Mucosa of rectum (tissue), 2 donors: Measurements from ENCODE around the gene NPL.

Experiments used
- H3K27ac ChIP-seq, 2 donors: one replicate each; pipeline ENCODE4 v1.7.0; 2013; ENCODE audit warnings: inconsistent platforms in 2 of 2, low read depth in 2 of 2, low read length in 2 of 2
- H3K27me3 ChIP-seq, 2 donors: one replicate each; pipeline ENCODE4 v1.7.0; 2013; ENCODE audit warnings: low read length in 2 of 2; ENCODE audit not compliant: control insufficient read depth in 2 of 2, insufficient read depth in 2 of 2
- H3K36me3 ChIP-seq, 2 donors: one replicate each; pipeline ENCODE4 v1.7.0; 2013; ENCODE audit warnings: low read length in 2 of 2; ENCODE audit not compliant: control insufficient read depth in 2 of 2, insufficient read depth in 2 of 2
- H3K4me1 ChIP-seq, 2 donors: one replicate each; pipeline ENCODE4 v1.7.0; 2013; ENCODE audit warnings: low read length in 2 of 2, mild to moderate bottlenecking in 1 of 2; ENCODE audit not compliant: control insufficient read depth in 2 of 2, insufficient read depth in 2 of 2
- H3K4me3 ChIP-seq, 2 donors: one replicate each; pipeline ENCODE4 v1.7.0; 2013; ENCODE audit warnings: low read length in 2 of 2
- H3K9ac ChIP-seq, 2 donors: one replicate each; pipeline ENCODE4 v1.7.0; 2013; ENCODE audit warnings: low read length in 2 of 2, low read depth in 1 of 2, mild to moderate bottlenecking in 1 of 2
- H3K9me3 ChIP-seq, 2 donors: one replicate each; pipeline ENCODE4 v1.7.0; 2013; ENCODE audit warnings: low read length in 2 of 2; ENCODE audit not compliant: control insufficient read depth in 2 of 2
- donor health status: healthy.
- donor health status: Normal muscosa, but diverticular disease.

The NPL gene

GRCh38 chr1:182779530-182779929 lies 10.0 kb upstream of the NPL start:
- H3K4me3 ChIP-seq, result no peak overlapping the region
- H3K9ac ChIP-seq, result no peak overlapping the region
- no peak overlapping the region for H3K27ac ChIP-seq
- no peaks in the 10 kb centered on the region for H3K4me1 ChIP-seq
- no peaks in the 10 kb centered on the region for H3K9me3 ChIP-seq
- no peaks in the 10 kb centered on the region for H3K36me3 ChIP-seq
- no peaks in the 10 kb centered on the region for H3K27me3 ChIP-seq

- no peak overlapping the region for H3K27ac ChIP-seq
- H3K9me3 ChIP-seq, result no peaks in the 10 kb centered on the region
- no peak overlapping the region for H3K4me3 ChIP-seq
- no peaks in the 10 kb centered on the region for H3K36me3 ChIP-seq
- H3K4me1 ChIP-seq, result no peaks in the 10 kb centered on the region
- no peaks in the 10 kb centered on the region for H3K27me3 ChIP-seq
- H3K9ac ChIP-seq, result no peak overlapping the region
Measured at GRCh38 chr1:182781841-182782586, 7.6 kb upstream of the NPL start.

- Histone ChIP-seq H3K9me3 (no peaks in the 10 kb centered on the region), H3K9ac (no peak overlapping the region), H3K27ac (no peak overlapping the region), H3K36me3 (no peaks in the 10 kb centered on the region), H3K27me3 (no peaks in the 10 kb centered on the region), H3K4me1 (no peaks in the 10 kb centered on the region), H3K4me3 (no peak overlapping the region)
Measured at GRCh38 chr1:182782587-182782913, 7.0 kb upstream of the NPL start.

GRCh38 chr1:182783068-182783467 lies 6.5 kb upstream of the NPL start:
- no peak overlapping the region for H3K9ac ChIP-seq
- no peak overlapping the region for H3K4me3 ChIP-seq
- H3K4me1 ChIP-seq, result no peaks in the 10 kb centered on the region
- no peak overlapping the region for H3K27ac ChIP-seq
- H3K36me3 ChIP-seq, result no peaks in the 10 kb centered on the region
- H3K27me3 ChIP-seq, result no peaks in the 10 kb centered on the region
- no peaks in the 10 kb centered on the region for H3K9me3 ChIP-seq

GRCh38 chr1:182784556-182785171 lies 4.9 kb upstream of the NPL start:
- no peaks in the 10 kb centered on the region for H3K9me3 ChIP-seq
- H3K4me3 ChIP-seq, result no peak overlapping the region
- no peaks in the 10 kb centered on the region for H3K36me3 ChIP-seq
- no peaks in the 10 kb centered on the region for H3K27me3 ChIP-seq
- no peak overlapping the region for H3K9ac ChIP-seq
- no peak overlapping the region for H3K27ac ChIP-seq
- peaks cover 0 to under 1% of the 10 kb centered on the region in 2 donors for H3K4me1 ChIP-seq

GRCh38 chr1:182785181-182785580 lies 4.4 kb upstream of the NPL start:
- Histone ChIP-seq H3K9ac (no peak overlapping the region), H3K27ac (no peak overlapping the region), H3K36me3 (no peaks in the 10 kb centered on the region), H3K27me3 (no peaks in the 10 kb centered on the region), H3K4me3 (no peak overlapping the region), H3K4me1 (peaks cover 5 to 6% of the 10 kb centered on the region in 2 donors), H3K9me3 (no peaks in the 10 kb centered on the region)

- Histone ChIP-seq H3K4me1 (peaks cover 5 to 6% of the 10 kb centered on the region in 2 donors), H3K36me3 (no peaks in the 10 kb centered on the region), H3K9me3 (no peaks in the 10 kb centered on the region), H3K27me3 (no peaks in the 10 kb centered on the region), H3K27ac (no peak overlapping the region), H3K4me3 (no peak overlapping the region), H3K9ac (no peak overlapping the region)
Measured at GRCh38 chr1:182786223-182786994, 3.2 kb upstream of the NPL start.

- Histone ChIP-seq H3K9ac (no peak overlapping the region), H3K4me3 (no peak overlapping the region), H3K9me3 (no peaks in the 10 kb centered on the region), H3K4me1 (peaks cover 5 to 6% of the 10 kb centered on the region in 2 donors), H3K27me3 (no peaks in the 10 kb centered on the region), H3K27ac (no peak overlapping the region), H3K36me3 (no peaks in the 10 kb centered on the region)
Measured at GRCh38 chr1:182786995-182787324, 2.6 kb upstream of the NPL start.

GRCh38 chr1:182791281-182792179 lies 2.0 kb downstream of the NPL start:
- Histone ChIP-seq H3K9me3 (no peaks in the 10 kb centered on the region), H3K4me3 (no peak overlapping the region), H3K27ac (no peak overlapping the region), H3K36me3 (no peaks in the 10 kb centered on the region), H3K4me1 (peaks cover 6 to 8% of the 10 kb centered on the region in 2 donors), H3K9ac (no peak overlapping the region), H3K27me3 (no peaks in the 10 kb centered on the region)
